GM12878 (cell line): ENCODE data around the gene GKN1. TPM values are rescaled to one million over a fixed set of nuclear protein-coding genes. Genes with fewer than 3 reads are reported as not detected.

Experiments
- ATAC-seq: fragments of 200-7000 bp; cut with Tn5 transposase; 3 replicates; pipeline ENCODE4 v1.9.1; 2020; ENCODE audit warnings: mild to moderate bottlenecking, moderate library complexity
- BruUV-seq: library from RNA; stranded (reverse); fragments of 400-500 nt; replicated peaks from 2 replicates; lab custom pipeline; 2021; lab: Mats Ljungman, UMichigan
- CTCF ChIA-PET: fragments of 300-600 bp; sonication (Branson Sonifier 250); formaldehyde crosslinking; extraction: SDS; loops from one replicate; lab custom pipeline; 2021; ENCODE audit warnings: inconsistent platforms; lab: Yijun Ruan, JAX
- POLR2A ChIA-PET: fragments of 350-600 bp; formaldehyde crosslinking; extraction: SDS; loops from one replicate; lab custom pipeline; 2021; ENCODE audit warnings: inconsistent platforms; lab: Charles Lee
- RAD21 ChIA-PET: fragments of 300-600 bp; sonication (Branson Sonifier 250); formaldehyde crosslinking; loops from one replicate; lab custom pipeline; 2023; ENCODE audit warnings: antibody characterized with exemption; ENCODE audit not compliant: unreplicated experiment; lab: Charles Lee
- SMC1A ChIA-PET: fragments of 300-600 bp; sonication (Branson Sonifier 250); formaldehyde crosslinking; loops from one replicate; lab custom pipeline; 2023; ENCODE audit not compliant: unreplicated experiment, uncharacterized antibody; lab: Charles Lee
- DNase-seq: peaks from one replicate; pipeline ENCODE4 v3.0.0-alpha.2; 2011; ENCODE audit warnings: low read depth, low spot score
- FAIRE-seq: peaks from 3 replicates; lab custom pipeline; 2011; peaks lifted over from hg19 to GRCh38; lab: Jason Lieb, UNC
- H2AFZ ChIP-seq: 2 replicates; pipeline ENCODE4 v1.6.0; 2011; ENCODE audit warnings: low read depth, low read length, control low read depth; ENCODE audit not compliant: control insufficient read depth
- H3K27ac ChIP-seq: 2 replicates; pipeline ENCODE4 v1.5.1; 2011; ENCODE audit warnings: control low read depth; ENCODE audit not compliant: control insufficient read depth, insufficient read depth
- H3K27me3 ChIP-seq, 2 experiments: replicated peaks in 1 of 2; 2 replicates each; pipeline versions ENCODE4 v1.6.0 to v1.6.1; 2011; ENCODE audit warnings: low read length in 1 of 2; ENCODE audit not compliant: control insufficient read depth in 2 of 2, insufficient read depth in 2 of 2
- H3K36me3 ChIP-seq, 2 experiments: 2 replicates each; pipeline ENCODE4 v1.5.1; 2011; ENCODE audit warnings: low read length in 1 of 2; ENCODE audit not compliant: control insufficient read depth in 2 of 2, insufficient read depth in 2 of 2
- H3K4me1 ChIP-seq: 2 replicates; pipeline ENCODE4 v1.6.1; 2011; ENCODE audit warnings: mild to moderate bottlenecking, low read length, moderate library complexity, mixed read lengths; ENCODE audit not compliant: control insufficient read depth, insufficient read depth
- H3K4me2 ChIP-seq: 2 replicates; pipeline ENCODE4 v1.6.0; 2011; ENCODE audit warnings: control low read depth; ENCODE audit not compliant: control insufficient read depth, insufficient read depth
- H3K4me3 ChIP-seq: fragments of 200-600 bp; sonication (generic); 2 replicates; pipeline ENCODE4 v1.5.1; 2016
- H3K79me2 ChIP-seq: 2 replicates; pipeline ENCODE4 v1.6.0; 2011; ENCODE audit warnings: low read length; ENCODE audit not compliant: control insufficient read depth, insufficient read depth
- H3K9ac ChIP-seq: 2 replicates; pipeline ENCODE4 v1.8.0; 2011; ENCODE audit warnings: low read length, control low read depth, mixed read lengths; ENCODE audit not compliant: control insufficient read depth, insufficient read depth
- H3K9me3 ChIP-seq: replicated peaks from 3 replicates; pipeline ENCODE4 v1.5.1; 2011; ENCODE audit warnings: mild to moderate bottlenecking, low read length; ENCODE audit not compliant: control insufficient read depth, insufficient read depth
- H4K20me1 ChIP-seq: 2 replicates; pipeline ENCODE4 v1.6.0; 2011; ENCODE audit not compliant: control insufficient read depth, insufficient read depth
- ASH2L ChIP-seq: fragments of 300-600, 200-600 bp; sonication (generic); IDR thresholded peaks from 2 replicates; pipeline ENCODE4 v1.6.1; 2017; ENCODE audit warnings: low read depth, mild to moderate bottlenecking, borderline replicate concordance
- CHD4 ChIP-seq: fragments of 200-600 bp; sonication (generic); IDR thresholded peaks from 2 replicates; pipeline ENCODE4 v1.6.1; 2016; ENCODE audit warnings: mild to moderate bottlenecking
- IKZF2 ChIP-seq, 2 experiments: fragments of 450-650 bp; IDR thresholded peaks; 2 replicates each; pipeline ENCODE4 v1.6.1; 2017; ENCODE audit warnings: mild to moderate bottlenecking in 2 of 2, moderate library complexity in 2 of 2
- IRF4 ChIP-seq: IDR thresholded peaks from 2 replicates; pipeline ENCODE4 v1.6.1; 2011; ENCODE audit warnings: low read depth, low read length
- POLR2AphosphoS5 ChIP-seq: IDR thresholded peaks from 2 replicates; pipeline ENCODE4 v1.6.1; 2011; ENCODE audit warnings: mild to moderate bottlenecking, low read length, inconsistent platforms
- SMAD5 ChIP-seq: IDR thresholded peaks from 2 replicates; pipeline ENCODE4 v1.6.1; 2016; ENCODE audit warnings: antibody characterized with exemption, low read depth
- SMC3 ChIP-seq: IDR thresholded peaks from 2 replicates; pipeline ENCODE4 v1.6.1; 2011; ENCODE audit warnings: low read length, improper control_type of control experiment, borderline replicate concordance
- YBX1 ChIP-seq: fragments of 450-650 bp; IDR thresholded peaks from 2 replicates; pipeline ENCODE4 v1.6.1; 2016; ENCODE audit warnings: antibody characterized with exemption
- ZNF384 ChIP-seq: IDR thresholded peaks from 2 replicates; pipeline ENCODE4 v1.6.1; 2012; ENCODE audit warnings: low read depth, mild to moderate bottlenecking, low read length, improper control_type of control experiment, borderline replicate concordance
- ZNF622 ChIP-seq: fragments of 450-650 bp; IDR thresholded peaks from 2 replicates; pipeline ENCODE4 v1.6.1; 2017; ENCODE audit warnings: mild to moderate bottlenecking, inconsistent platforms
- ZNF687 ChIP-seq: fragments of 450-650 bp; IDR thresholded peaks from 2 replicates; pipeline ENCODE4 v1.6.1; 2017; ENCODE audit warnings: mild to moderate bottlenecking, moderate library complexity
- WGBS: methylation state at CpG from one replicate; pipeline ENCODE4 v1.1.6; 2016; ENCODE audit warnings: low lambda C conversion rate; ENCODE audit not compliant: insufficient replicate concordance, insufficient coverage; ENCODE audit errors: missing lambda C conversion rate; 5-methylcytosine and 5-hydroxymethylcytosine counted together
- in situ Hi-C: fragments of 300-500 bp; cut with MboI; formaldehyde crosslinking; loops from 9 replicates; pipeline ENCODE4 v1.14.3; 2018; ENCODE audit warnings: mixed read lengths
- intact Hi-C: fragments of 100-400 bp; cut with micrococcal nuclease; formaldehyde crosslinking; loops from one replicate; pipeline ENCODE4 v1.14.2; 2022; ENCODE audit not compliant: unreplicated experiment
- polyA plus RNA-seq, 11 experiments: library from polyadenylated mRNA; depleted of rRNA in 4 of 11; unstranded in 6 of 11; stranded (reverse) in 5 of 11; fragments of >200 nt; fragmentation: Nextera tagmentation in 4 of 11; fragmentation: Illumina TruSeq in 1 of 11; extraction: Ambion mirVana in 4 of 11; extraction: Trizol in 1 of 11; gene quantifications; 1 replicate in 1 of 11; 2 replicates in 10 of 11; pipeline versions ENCODE4 v1.2.1 to v1.2.3, GENCODE V29; 2011 to 2016; ENCODE audit warnings: inconsistent platforms in 2 of 11, missing spikeins in 2 of 11, low read depth in 1 of 11
- total RNA-seq, 4 experiments: library from RNA; depleted of rRNA in 3 of 4; stranded (reverse); fragments of >200 nt in 3 of 4; fragmentation: Illumina TruSeq in 1 of 4; extraction: Trizol in 1 of 4; gene quantifications; 2 replicates each; pipeline versions ENCODE4 v1.2.1 to v1.2.3, GENCODE V29; 2013 to 2021
- TF ChIP-seq, protein P1 (sequence below): fragments of 450-650 bp; IDR thresholded peaks from 2 replicates; pipeline ENCODE4 v1.6.1; 2017; ENCODE audit warnings: mild to moderate bottlenecking, moderate library complexity

The GKN1 gene
- total and polyA plus RNA-seq, 10 of the 15 experiments (the other 5 are each of a cell fraction or from before 2014, with no cell fraction given), result not detected

- TF ChIP-seq IRF4 (no peak), SMC3 (no peak), YBX1 (no peak), ZNF622 (no peak), ZNF687 (no peak), CHD4 (no peak)
- TF ChIP-seq, all 136 proteins: peak for 0
These were observed 39.0 kb upstream of the GKN1 start (continued) for GRCh38 chr2:68935471-68935870.

DNA sequence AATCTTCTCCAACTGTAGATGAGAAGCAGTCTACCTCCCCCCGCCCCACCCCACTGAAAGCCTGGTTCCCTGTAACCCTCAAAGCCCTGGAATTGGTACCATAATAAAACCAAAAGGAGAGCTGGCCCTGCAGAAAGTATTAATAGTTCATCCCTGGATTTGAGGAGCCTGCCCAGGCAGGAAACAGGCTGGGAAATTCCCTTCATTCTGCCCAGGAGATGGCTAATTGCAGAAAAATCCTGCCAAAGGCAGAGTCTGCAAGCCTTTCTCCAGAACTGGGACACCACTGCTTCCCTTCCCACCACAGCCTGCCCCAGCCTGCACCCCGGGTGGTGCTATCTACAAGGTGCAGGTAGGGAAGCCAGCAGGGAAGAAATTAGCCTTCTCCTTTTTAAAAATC lies 38.0 kb upstream of the GKN1 start:
- intact Hi-C loops, result no loop called here
- Histone ChIP-seq H3K9me3 (no peaks in the 10 kb centered on the region), H3K9ac (no peak overlapping the region), H3K27ac (no peak overlapping the region), H2AFZ (no peak overlapping the region), H3K4me1 (no peaks in the 10 kb centered on the region), H3K27me3 (no peaks in the 10 kb centered on the region; a peak in 2 of 4 replicates), H4K20me1 (no peaks in the 10 kb centered on the region), H3K79me2 (no peaks in the 10 kb centered on the region), H3K36me3 (no peaks in the 10 kb centered on the region), H3K4me3 (no peak overlapping the region), H3K4me2 (no peak overlapping the region)
- DNase-seq (no peak), FAIRE-seq (no peak), ATAC-seq (no peak)
- ChIA-PET CTCF (no interaction called here), SMC1A (no interaction called here), POLR2A (no interaction called here), RAD21 (no interaction called here)
- TF ChIP-seq SMAD5, result no peak
- no peak for TF ChIP-seq IKZF2 (IDR thresholded peaks at IDR 0.05)
- TF ChIP-seq ZNF384, result no peak
- no peak for TF ChIP-seq POLR2AphosphoS5
- TF ChIP-seq ASH2L, result no peak
- TF ChIP-seq, protein P1, sequence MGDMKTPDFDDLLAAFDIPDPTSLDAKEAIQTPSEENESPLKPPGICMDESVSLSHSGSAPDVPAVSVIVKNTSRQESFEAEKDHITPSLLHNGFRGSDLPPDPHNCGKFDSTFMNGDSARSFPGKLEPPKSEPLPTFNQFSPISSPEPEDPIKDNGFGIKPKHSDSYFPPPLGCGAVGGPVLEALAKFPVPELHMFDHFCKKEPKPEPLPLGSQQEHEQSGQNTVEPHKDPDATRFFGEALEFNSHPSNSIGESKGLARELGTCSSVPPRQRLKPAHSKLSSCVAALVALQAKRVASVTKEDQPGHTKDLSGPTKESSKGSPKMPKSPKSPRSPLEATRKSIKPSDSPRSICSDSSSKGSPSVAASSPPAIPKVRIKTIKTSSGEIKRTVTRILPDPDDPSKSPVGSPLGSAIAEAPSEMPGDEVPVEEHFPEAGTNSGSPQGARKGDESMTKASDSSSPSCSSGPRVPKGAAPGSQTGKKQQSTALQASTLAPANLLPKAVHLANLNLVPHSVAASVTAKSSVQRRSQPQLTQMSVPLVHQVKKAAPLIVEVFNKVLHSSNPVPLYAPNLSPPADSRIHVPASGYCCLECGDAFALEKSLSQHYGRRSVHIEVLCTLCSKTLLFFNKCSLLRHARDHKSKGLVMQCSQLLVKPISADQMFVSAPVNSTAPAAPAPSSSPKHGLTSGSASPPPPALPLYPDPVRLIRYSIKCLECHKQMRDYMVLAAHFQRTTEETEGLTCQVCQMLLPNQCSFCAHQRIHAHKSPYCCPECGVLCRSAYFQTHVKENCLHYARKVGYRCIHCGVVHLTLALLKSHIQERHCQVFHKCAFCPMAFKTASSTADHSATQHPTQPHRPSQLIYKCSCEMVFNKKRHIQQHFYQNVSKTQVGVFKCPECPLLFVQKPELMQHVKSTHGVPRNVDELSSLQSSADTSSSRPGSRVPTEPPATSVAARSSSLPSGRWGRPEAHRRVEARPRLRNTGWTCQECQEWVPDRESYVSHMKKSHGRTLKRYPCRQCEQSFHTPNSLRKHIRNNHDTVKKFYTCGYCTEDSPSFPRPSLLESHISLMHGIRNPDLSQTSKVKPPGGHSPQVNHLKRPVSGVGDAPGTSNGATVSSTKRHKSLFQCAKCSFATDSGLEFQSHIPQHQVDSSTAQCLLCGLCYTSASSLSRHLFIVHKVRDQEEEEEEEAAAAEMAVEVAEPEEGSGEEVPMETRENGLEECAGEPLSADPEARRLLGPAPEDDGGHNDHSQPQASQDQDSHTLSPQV, result no peak
- no TSS peak for BruUV-seq
- in situ Hi-C loops, result no loop called here
- 0% methylated on average over 2 of the region's 2 CpGs for WGBS
